ENCODE data around the gene C17orf50.

- TF ChIP-seq POLR2AphosphoS5 (IDR thresholded peaks at IDR 0.05; ENCODE audit: low read depth, low read length) (no peak), TAF1 (IDR thresholded peaks at IDR 0.05; ENCODE audit: borderline replicate concordance, insufficient read depth, low read length) (no peak), REST (IDR thresholded peaks at IDR 0.05; ENCODE audit: insufficient read depth in 1 of 2, low read depth in 2 of 2, low read length in 2 of 2) (no peak), SIN3A (IDR thresholded peaks at IDR 0.05; ENCODE audit: borderline replicate concordance, insufficient read depth, low read length) (no peak), FOXP2 (optimal IDR thresholded peaks at IDR 0.05; ENCODE audit: borderline replicate concordance, extremely low read depth, extremely low read length, insufficient read depth) (no peak)
These were observed 5.2 kb downstream of the C17orf50 start for GRCh38 chr17:35765756-35766488.
